Measurements from ENCODE around the gene TMED10.

The TMED10 gene

DNA sequence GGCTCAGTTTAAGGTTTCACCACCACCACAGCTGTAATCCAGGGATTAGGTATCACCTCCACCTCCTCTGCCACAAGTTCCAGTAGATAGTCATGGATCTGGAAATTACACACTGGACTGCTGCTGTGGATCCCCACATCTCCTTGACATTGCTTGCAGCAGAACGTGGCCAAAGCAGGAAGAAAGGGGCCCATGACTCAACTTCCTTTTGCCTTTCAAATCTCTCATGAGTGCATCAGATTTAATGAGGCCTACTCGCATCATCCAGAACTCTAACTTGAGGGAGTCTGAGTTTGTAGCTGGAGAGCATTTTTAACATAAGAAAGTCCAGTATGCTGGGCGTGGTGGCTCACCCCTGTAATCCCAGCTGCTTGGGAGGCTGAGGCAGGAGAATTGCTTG is 29.2 kb upstream of the TMED10 start:
- no peak overlapping the region for H3K4me3 ChIP-seq (ENCODE audit: low read depth, low read length)

DNA sequence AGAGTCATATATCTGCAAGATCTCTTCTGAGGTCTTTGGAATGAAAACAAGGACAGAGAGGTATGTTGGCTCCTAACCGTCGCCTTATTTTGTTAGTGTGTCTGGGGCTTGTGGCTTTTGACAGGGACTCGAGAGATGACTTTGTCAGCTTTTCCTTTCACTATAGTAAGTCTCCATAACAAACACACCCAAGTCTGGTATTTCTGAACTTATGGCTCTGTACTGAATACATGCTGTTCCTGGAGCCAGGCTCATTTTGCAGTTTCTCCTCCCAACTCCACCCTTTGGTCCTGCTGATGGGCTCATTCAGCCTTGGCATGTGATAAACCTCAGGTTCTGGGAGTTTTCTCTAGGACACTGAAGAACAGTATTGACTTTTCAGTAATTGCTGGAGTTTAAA is 27.7 kb upstream of the TMED10 start:
- TF ChIP-seq, protein P1, sequence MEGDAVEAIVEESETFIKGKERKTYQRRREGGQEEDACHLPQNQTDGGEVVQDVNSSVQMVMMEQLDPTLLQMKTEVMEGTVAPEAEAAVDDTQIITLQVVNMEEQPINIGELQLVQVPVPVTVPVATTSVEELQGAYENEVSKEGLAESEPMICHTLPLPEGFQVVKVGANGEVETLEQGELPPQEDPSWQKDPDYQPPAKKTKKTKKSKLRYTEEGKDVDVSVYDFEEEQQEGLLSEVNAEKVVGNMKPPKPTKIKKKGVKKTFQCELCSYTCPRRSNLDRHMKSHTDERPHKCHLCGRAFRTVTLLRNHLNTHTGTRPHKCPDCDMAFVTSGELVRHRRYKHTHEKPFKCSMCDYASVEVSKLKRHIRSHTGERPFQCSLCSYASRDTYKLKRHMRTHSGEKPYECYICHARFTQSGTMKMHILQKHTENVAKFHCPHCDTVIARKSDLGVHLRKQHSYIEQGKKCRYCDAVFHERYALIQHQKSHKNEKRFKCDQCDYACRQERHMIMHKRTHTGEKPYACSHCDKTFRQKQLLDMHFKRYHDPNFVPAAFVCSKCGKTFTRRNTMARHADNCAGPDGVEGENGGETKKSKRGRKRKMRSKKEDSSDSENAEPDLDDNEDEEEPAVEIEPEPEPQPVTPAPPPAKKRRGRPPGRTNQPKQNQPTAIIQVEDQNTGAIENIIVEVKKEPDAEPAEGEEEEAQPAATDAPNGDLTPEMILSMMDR (IDR thresholded peaks at IDR 0.05; ENCODE audit: control insufficient read depth, extremely low read depth, insufficient read depth), result no peak

More for the DNA sequence above, 29.2 kb upstream of the TMED10 start:
- DNase-seq (ENCODE audit: low read depth), result no peak
- TF ChIP-seq, protein P1 (IDR thresholded peaks at IDR 0.05; ENCODE audit: control insufficient read depth, extremely low read depth, insufficient read depth), result no peak

DNA sequence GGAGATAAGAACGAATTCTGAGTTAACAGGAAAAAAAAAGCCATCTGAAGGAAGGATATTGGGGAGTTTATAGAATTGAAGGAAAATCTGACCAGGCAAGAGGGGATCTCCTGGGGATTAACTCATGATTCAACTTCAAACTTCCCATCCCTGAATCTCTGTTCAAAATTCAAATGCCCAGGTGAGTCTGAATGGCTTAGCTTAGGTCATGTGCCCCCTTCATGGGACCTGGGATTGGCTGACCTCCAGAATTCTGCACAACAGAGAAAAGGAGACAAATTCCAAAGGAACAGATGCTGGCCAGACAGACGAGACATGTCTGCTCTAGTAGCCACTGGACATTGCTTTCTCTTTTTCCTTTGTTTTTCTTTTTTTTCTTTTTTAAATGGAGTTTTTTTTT is 26.2 kb upstream of the TMED10 start:
- no peak overlapping the region for H3K4me3 ChIP-seq (ENCODE audit: low read depth, low read length)
- DNase-seq (ENCODE audit: low read depth), result no peak
- TF ChIP-seq, protein P1 (IDR thresholded peaks at IDR 0.05; ENCODE audit: control insufficient read depth, extremely low read depth, insufficient read depth), result no peak

More for the DNA sequence above, 27.7 kb upstream of the TMED10 start:
- no peak for DNase-seq (ENCODE audit: low read depth)
- no peak overlapping the region for H3K4me3 ChIP-seq (ENCODE audit: low read depth, low read length)

DNA sequence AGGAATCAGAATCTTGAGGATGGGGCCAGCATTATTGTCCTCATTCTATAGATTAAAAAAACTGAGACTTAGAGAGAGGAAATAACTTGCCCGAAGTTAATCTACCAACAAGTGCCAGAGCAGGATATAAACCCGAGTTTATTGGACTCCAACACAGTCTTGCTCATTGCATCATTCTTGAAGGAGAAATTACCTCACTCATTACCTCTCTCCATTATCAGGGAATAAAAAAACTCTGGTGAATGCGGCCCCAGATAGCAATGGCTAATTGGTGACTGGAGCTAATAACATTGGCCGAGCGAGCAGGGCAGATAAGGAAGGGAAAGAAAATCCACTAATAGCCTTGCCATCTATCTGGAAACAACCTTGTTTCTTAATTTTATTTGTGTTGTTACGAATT is 24.7 kb upstream of the TMED10 start:
- peak; percentile 65 for DNase-seq (ENCODE audit: low read depth)
- peak overlapping the region; percentile 2; the same call in 1 of the 2 replicates for H3K4me3 ChIP-seq (ENCODE audit: low read depth, low read length)
- TF ChIP-seq, protein P1 (IDR thresholded peaks at IDR 0.05; ENCODE audit: control insufficient read depth, extremely low read depth, insufficient read depth), result no peak

DNA sequence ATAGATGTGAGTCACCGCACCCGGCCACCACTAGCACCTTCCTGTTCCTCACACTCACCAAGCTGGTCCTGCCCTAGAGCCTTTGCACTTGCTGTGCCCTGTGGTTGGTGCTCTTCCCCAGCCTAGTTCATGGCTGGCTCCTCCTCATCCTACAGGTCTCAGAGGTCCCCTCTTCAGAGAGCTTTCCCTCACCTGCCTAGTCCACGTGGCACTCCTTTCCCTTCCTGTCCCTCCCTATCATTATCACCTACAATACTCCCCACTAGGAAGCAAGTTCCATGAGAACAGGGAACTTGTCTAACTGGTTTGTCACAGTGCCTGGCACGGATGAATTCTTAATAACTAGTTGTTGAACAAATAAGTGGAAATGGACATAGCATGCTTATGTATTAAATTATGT is 24.0 kb upstream of the TMED10 start:
- TF ChIP-seq, protein P1 (IDR thresholded peaks at IDR 0.05; ENCODE audit: control insufficient read depth, extremely low read depth, insufficient read depth), result no peak
- no peak overlapping the region; the same call in 1 of the 2 replicates for H3K4me3 ChIP-seq (ENCODE audit: low read depth, low read length)
- peak; percentile 99 for DNase-seq (ENCODE audit: low read depth)

DNA sequence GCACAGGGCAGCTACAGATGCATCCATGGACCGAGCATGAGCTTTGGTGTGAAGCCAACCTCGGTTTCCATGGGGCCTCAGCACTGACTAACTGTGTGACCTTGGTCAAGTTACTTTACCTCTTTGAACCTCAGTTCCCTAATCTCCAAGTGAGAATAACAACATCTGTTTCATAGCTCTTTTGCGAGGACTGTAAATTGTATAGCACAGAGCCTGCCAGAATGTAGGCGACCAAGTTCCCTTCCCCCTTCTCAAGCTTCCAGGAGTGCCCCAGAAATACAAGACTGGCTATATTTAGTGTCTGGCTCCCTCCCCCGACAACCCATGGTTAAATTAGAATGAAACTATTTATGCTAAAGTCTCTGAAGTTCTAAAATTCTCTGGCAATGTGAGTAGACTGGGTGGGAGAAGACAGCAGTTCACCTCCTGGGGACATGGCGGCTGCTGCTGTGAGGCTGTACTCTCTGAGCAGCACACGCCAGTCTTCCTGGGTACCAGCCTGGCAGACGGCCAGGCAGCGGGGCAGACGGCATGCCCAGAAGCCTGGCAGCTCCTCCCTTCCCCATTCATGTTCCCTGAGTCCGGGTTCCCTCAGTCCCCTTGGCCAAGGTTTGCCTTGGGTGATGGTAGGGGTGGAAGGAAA is 22.0 kb upstream of the TMED10 start:
- no peak overlapping the region for H3K4me3 ChIP-seq (ENCODE audit: low read depth, low read length)
- TF ChIP-seq, protein P1 (IDR thresholded peaks at IDR 0.05; ENCODE audit: control insufficient read depth, extremely low read depth, insufficient read depth), result no peak
- DNase-seq (ENCODE audit: low read depth), result no peak

DNA sequence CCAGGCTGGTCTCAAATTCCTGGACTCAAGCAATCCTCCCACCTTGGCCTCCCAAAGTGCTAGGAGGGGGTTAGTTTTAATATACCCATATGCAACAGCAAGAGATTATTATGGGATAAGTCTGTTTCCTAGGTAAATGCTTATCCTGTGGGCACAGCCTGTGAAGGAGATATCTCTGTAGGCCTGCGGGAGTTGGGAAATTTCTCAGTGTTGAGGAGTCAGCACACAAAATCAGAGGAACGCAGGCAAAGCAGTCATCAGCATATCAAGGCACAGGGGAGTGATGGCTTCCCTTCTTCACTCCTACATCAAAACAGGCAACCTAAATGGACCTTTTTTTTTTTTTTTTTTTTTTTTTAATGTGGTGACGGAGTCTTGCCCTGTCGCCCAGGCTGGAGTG is 20.9 kb upstream of the TMED10 start:
- TF ChIP-seq, protein P1 (IDR thresholded peaks at IDR 0.05; ENCODE audit: control insufficient read depth, extremely low read depth, insufficient read depth), result no peak
- no peak for DNase-seq (ENCODE audit: low read depth)
- no peak overlapping the region for H3K4me3 ChIP-seq (ENCODE audit: low read depth, low read length)
